GM12801 (cell line): ENCODE results near the gene ZNF385D.

Source experiments
- TF ChIP-seq, protein P1 (sequence below): IDR thresholded peaks from one replicate; pipeline ENCODE4 v1.5.1; 2011; ENCODE audit warnings: control low read depth; ENCODE audit not compliant: insufficient read length; ENCODE audit errors: extremely low read depth

ZNF385D gene

GRCh38 chr3:21564531-21564930 is 186.5 kb downstream of the ZNF385D start:
- TF ChIP-seq, protein P1, sequence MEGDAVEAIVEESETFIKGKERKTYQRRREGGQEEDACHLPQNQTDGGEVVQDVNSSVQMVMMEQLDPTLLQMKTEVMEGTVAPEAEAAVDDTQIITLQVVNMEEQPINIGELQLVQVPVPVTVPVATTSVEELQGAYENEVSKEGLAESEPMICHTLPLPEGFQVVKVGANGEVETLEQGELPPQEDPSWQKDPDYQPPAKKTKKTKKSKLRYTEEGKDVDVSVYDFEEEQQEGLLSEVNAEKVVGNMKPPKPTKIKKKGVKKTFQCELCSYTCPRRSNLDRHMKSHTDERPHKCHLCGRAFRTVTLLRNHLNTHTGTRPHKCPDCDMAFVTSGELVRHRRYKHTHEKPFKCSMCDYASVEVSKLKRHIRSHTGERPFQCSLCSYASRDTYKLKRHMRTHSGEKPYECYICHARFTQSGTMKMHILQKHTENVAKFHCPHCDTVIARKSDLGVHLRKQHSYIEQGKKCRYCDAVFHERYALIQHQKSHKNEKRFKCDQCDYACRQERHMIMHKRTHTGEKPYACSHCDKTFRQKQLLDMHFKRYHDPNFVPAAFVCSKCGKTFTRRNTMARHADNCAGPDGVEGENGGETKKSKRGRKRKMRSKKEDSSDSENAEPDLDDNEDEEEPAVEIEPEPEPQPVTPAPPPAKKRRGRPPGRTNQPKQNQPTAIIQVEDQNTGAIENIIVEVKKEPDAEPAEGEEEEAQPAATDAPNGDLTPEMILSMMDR = no peak

DNA sequence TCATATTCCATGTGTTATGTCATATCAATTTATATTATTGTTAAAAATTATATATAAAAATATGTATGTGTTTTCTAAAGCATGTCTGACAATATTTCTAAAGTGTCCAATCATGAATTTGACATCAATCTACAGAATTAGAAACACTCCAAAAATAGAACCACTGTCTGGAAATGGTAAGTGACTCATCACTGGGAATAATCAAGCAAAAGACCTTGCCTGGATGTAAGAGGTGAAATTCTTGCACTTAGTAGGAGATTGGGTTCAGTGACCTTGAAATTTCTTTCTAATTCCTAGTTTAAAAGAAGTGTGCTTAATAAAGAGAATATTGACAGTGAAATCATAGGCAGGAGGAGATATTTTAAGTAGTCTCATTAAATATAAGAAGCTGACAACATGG is 188.8 kb downstream of the ZNF385D start:
- TF ChIP-seq, protein P1 = no peak

- TF ChIP-seq, protein P1 = no peak
Measured at GRCh38 chr3:21561472-21561871, 189.5 kb downstream of the ZNF385D start.

- TF ChIP-seq, protein P1 = no peak
Measured at GRCh38 chr3:21551019-21551418, 200.0 kb downstream of the ZNF385D start.

- TF ChIP-seq, protein P1 = no peak
Measured at GRCh38 chr3:21544076-21544462, 206.9 kb downstream of the ZNF385D start.

DNA sequence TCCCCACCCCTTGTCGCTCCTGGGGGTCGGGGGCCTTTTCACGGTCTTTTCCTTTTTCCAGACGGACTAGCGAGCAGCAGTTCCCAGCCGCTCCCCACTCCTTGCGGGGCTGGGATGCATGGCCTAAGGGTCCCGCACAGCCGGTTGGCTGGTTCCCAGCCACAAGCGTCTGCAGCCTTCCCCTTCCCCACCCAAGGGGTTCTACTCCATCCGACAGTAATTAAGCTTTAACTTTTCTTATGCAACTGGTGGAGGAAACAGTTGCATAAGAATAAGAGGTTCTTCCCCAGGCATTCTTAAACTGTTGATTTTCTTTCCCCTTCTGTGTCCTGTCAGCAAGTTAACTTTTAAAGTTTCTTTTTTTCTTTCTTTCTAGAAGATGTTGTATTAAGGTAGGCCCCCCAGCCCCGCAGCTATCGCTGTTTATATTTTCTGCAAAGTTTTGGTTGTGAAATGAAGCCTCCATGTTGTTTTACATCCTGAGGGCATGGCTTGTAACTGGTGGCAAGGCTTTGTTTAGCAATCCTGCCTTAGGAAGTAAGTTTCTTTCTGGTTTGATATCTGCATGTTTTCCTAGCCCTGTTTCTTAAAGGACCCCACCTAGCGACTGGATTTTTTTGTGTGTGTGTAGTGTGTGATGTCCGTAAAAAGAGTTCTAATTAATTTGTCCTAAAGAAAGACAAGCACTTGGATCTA is 207.5 kb downstream of the ZNF385D start:
- TF ChIP-seq, protein P1 = no peak

GRCh38 chr3:21542656-21543379 is 208.2 kb downstream of the ZNF385D start:
- TF ChIP-seq, protein P1 = no peak
